Naive thymus-derived CD8-positive, alpha-beta T cell (primary cell): Measurements from ENCODE around the gene ZNRF1. TPM values are rescaled to one million over a fixed set of nuclear protein-coding genes. Genes with fewer than 3 reads are reported as not detected.

Experiments used
- ATAC-seq, 2 donors: fragments of 150-1000 bp; cut with Tn5 transposase in 1 of 2; sonication (Bioruptor Pico), chemical (Tn5 transposase) in 1 of 2; 1 replicate in 1 of 2; 2 replicates in 1 of 2; pipeline ENCODE4 v1.10.0; 2021; ENCODE audit warnings: mild to moderate bottlenecking in 2 of 2, moderate library complexity in 2 of 2
- POLR2A ChIA-PET: fragments of 350-600 bp; sonication (Branson Sonifier 250); formaldehyde crosslinking; loops from one replicate; lab custom pipeline; 2021; ENCODE audit warnings: antibody characterized with exemption; lab: Charles Lee
- DNase-seq, 10 donors: peaks; one replicate each; pipeline versions ENCODE4 v3.0.0 to v3.0.0-alpha.2; 2020 to 2022
- H3K27ac Mint-ChIP-seq, 10 donors: one replicate each; pipeline ENCODE4 v1.8.0; 2020 to 2022; ENCODE audit warnings: mild to moderate bottlenecking in 10 of 10, mixed read lengths in 10 of 10, moderate library complexity in 4 of 10, inconsistent platforms in 1 of 10
- H3K27me3 Mint-ChIP-seq, 5 donors: one replicate each; pipeline ENCODE4 v1.8.0; 2021 to 2022; ENCODE audit warnings: mixed read lengths in 5 of 5
- H3K36me3 Mint-ChIP-seq, 3 donors: one replicate each; pipeline ENCODE4 v1.8.0; 2020 to 2022; ENCODE audit warnings: mixed read lengths in 3 of 3, mild to moderate bottlenecking in 2 of 3, inconsistent platforms in 1 of 3
- H3K4me1 Mint-ChIP-seq, 4 donors: one replicate each; pipeline ENCODE4 v1.8.0; 2021 to 2022; ENCODE audit warnings: mixed read lengths in 4 of 4
- H3K4me3 Mint-ChIP-seq, 10 donors: one replicate each; pipeline ENCODE4 v1.8.0; 2020 to 2022; ENCODE audit warnings: mild to moderate bottlenecking in 10 of 10, mixed read lengths in 10 of 10, moderate library complexity in 6 of 10, inconsistent platforms in 1 of 10
- H3K9me3 Mint-ChIP-seq, 9 donors: one replicate each; pipeline ENCODE4 v1.8.0; 2020 to 2022; ENCODE audit warnings: mixed read lengths in 9 of 9, mild to moderate bottlenecking in 3 of 9, inconsistent platforms in 1 of 9, moderate library complexity in 1 of 9
- polyA plus RNA-seq, 3 donors: library from polyadenylated mRNA; unstranded; fragments of 300-500 nt; fragmentation: Illumina TruSeq; gene quantifications; one replicate each; pipeline ENCODE4 v1.2.3, GENCODE V29; 2021
- total RNA-seq, 8 experiments: library from RNA in 2 of 8; stranded (reverse) in 2 of 8; gene quantifications; one replicate each; pipeline ENCODE4 v1.2.3 and lab custom pipeline; 2021 to 2026

ZNRF1 gene
- total and polyA plus RNA-seq, 5 experiments from 2014 or later = 0.73 to 1.5 (median 1.3) TPM

DNA sequence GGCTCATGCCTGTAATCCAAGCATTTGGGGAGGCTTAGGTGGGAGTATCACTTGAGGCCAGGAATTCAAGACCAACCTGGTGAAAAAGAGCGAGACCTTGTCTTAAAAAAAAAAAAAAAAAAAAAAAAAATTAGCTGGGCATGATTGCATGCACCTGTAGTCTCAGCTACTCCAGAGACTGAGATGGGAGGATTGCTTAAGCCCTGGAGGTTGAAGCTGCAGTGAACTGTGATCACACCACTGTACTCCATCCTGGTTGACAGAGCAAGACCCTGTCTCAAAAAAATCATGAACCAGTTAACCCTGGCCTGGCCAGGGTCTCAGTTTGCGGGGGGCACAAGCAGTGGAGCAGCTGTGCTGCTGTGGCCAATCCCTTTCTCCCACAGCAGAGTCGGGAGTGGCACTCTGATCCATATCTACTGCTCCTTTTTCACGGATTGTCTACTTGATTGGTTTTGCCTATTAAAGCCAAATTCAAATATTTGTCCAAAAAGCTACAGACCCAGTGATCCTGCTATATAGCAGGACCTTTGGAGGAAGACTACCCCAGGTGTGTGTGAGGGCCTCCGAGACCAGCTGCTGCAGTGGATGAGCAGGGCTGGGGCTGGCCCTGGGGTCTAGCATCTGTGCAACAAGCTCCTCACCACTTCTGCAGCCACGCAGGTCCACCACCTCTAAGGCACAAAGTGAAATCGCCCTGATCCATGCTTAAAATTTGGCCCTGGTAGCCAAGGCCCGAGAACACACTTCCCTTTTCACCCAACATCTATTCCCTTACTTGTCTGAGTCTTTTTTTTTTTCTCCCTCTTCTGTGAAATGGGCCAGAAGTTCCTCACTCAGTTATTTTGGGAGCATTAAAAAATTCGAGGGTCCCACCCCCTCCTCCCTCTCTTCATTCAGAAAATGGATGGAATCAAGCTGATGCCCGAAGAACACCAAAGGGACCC lies 69.5 kb downstream of the ZNRF1 start:
- POLR2A ChIA-PET = interaction anchor here (0.6 kb wide), 1 partner anchor 16 kb away, joined by 3 read pairs; no protein-coding TSS in a partner anchor
- Mint-ChIP-seq H3K4me1 (peaks cover 10 to 41% (median 38%) of the 10 kb centered on the region in 4 donors), H3K27ac (peak overlapping the region in 3 of 10 donors; percentile 44 to 61 (median 60)), H3K36me3 (no peaks in the 10 kb centered on the region), H3K9me3 (no peaks in the 10 kb centered on the region), H3K4me3 (no peak overlapping the region), H3K27me3 (peaks cover 0 to under 1% (median 0%) of the 10 kb centered on the region in 5 donors)
- DNase-seq (no peak), ATAC-seq (no peak)

GRCh38 chr16:75070012-75070841 lies 71.4 kb downstream of the ZNRF1 start:
- ATAC-seq (no peak), DNase-seq (no peak)
- Mint-ChIP-seq H3K4me1 (peaks cover 10 to 43% (median 41%) of the 10 kb centered on the region in 4 donors), H3K9me3 (no peaks in the 10 kb centered on the region), H3K4me3 (no peak overlapping the region), H3K27ac (peak overlapping the region in 4 of 10 donors; percentile 22 to 61 (median 42)), H3K36me3 (no peaks in the 10 kb centered on the region), H3K27me3 (no peaks in the 10 kb centered on the region)
- POLR2A ChIA-PET = no interaction called here

GRCh38 chr16:75071621-75072020 lies 72.8 kb downstream of the ZNRF1 start:
- Mint-ChIP-seq H3K9me3 (no peaks in the 10 kb centered on the region), H3K27ac (peak overlapping the region in 2 of 10 donors; percentile 47 to 61), H3K4me3 (no peak overlapping the region), H3K36me3 (no peaks in the 10 kb centered on the region), H3K4me1 (peaks cover 14 to 49% (median 47%) of the 10 kb centered on the region in 4 donors), H3K27me3 (no peaks in the 10 kb centered on the region)
- ATAC-seq = no peak
- no peak for DNase-seq
- POLR2A ChIA-PET = interaction anchor here (0.7 to 1.5 kb wide), 3 partner anchors 8 to 358 kb away, joined by 3 to 6 read pairs (median 4); no protein-coding TSS in a partner anchor

GRCh38 chr16:75072239-75072947 lies 73.6 kb downstream of the ZNRF1 start:
- peak overlapping the region in 3 of 10 donors; percentile 15 to 50 (median 26) for H3K27ac Mint-ChIP-seq
- H3K4me3 Mint-ChIP-seq = no peak overlapping the region

DNA sequence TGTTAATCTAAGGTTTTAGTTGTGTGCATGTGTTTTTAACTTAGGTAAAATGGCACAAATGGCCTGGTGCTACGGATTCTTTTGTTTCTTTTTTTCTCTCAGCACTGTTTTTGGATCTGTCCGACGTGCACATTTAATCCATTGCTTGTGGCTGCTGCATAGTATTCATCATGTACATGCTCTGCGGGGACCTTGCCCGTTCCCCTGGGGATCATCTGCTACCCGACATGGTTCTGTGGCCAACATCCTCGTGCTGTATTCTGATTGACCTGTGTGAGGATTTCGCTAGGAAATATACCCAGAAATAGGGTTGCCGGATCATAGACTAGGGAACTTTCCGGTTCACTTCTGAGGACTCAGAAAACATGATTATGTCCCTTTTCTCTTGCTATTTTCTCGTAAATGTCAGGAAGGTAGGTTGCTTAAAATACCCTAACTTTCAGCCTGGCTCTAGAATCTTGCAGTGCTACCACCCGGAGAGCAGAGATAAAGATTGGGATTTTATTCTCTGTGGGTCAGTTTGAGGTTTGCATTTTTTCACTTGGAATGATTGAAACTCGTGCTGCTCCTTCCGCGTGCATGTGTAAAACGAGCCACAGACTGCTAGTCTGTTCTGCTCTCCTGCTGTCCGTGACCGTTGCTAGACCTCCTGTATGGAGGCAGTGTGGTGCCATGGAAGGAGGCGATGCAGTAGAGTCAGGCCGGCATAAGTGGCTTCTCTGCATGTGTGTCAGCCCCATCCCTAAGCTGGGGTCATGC lies 74.9 kb downstream of the ZNRF1 start:
- DNase-seq (no peak), ATAC-seq (no peak)
- H3K27ac Mint-ChIP-seq = peak overlapping the region in 8 of 10 donors; percentile 12 to 83 (median 46)
- POLR2A ChIA-PET = interaction anchor here (1.6 to 1.7 kb wide), 2 partner anchors 9 to 37 kb away, joined by 8 to 11 read pairs; no protein-coding TSS in a partner anchor
- peak overlapping the region in 8 of 10 donors; percentile 3 to 46 (median 10) for H3K4me3 Mint-ChIP-seq
- no peaks in the 10 kb centered on the region for H3K9me3 Mint-ChIP-seq
- peaks cover 18 to 60% (median 51%) of the 10 kb centered on the region in 4 donors for H3K4me1 Mint-ChIP-seq
- peaks cover 0 to 1% (median 0%) of the 10 kb centered on the region in 5 donors for H3K27me3 Mint-ChIP-seq
- no peaks in the 10 kb centered on the region for H3K36me3 Mint-ChIP-seq

More at GRCh38 chr16:75072239-75072947, 73.6 kb downstream of the ZNRF1 start:
- ATAC-seq (no peak), DNase-seq (no peak)
- H3K27me3 Mint-ChIP-seq = no peaks in the 10 kb centered on the region
- no peaks in the 10 kb centered on the region for H3K9me3 Mint-ChIP-seq
- peaks cover 15 to 49% (median 46%) of the 10 kb centered on the region in 4 donors for H3K4me1 Mint-ChIP-seq
- POLR2A ChIA-PET = interaction anchor here (0.7 to 1.5 kb wide), 2 partner anchors 9 to 361 kb away, joined by 3 to 4 read pairs; no protein-coding TSS in a partner anchor
- no peaks in the 10 kb centered on the region for H3K36me3 Mint-ChIP-seq

- H3K9me3 Mint-ChIP-seq = no peaks in the 10 kb centered on the region
- H3K36me3 Mint-ChIP-seq = no peaks in the 10 kb centered on the region
- no peak for DNase-seq
- H3K27me3 Mint-ChIP-seq = peaks cover 0 to 3% (median 0%) of the 10 kb centered on the region in 5 donors
- H3K27ac Mint-ChIP-seq = peak overlapping the region in 7 of 10 donors; percentile 12 to 83 (median 46)
- H3K4me3 Mint-ChIP-seq = peak overlapping the region in 8 of 10 donors; percentile 3 to 46 (median 10)
- H3K4me1 Mint-ChIP-seq = peaks cover 18 to 62% (median 51%) of the 10 kb centered on the region in 4 donors
- POLR2A ChIA-PET = interaction anchor here (0.6 to 1.7 kb wide), 5 partner anchors 9 to 90 kb away, joined by 3 to 11 read pairs (median 3); partner anchors contain the start of gene WDR59
- no peak for ATAC-seq
Observed at GRCh38 chr16:75074304-75074793, 75.5 kb downstream of the ZNRF1 start.

DNA sequence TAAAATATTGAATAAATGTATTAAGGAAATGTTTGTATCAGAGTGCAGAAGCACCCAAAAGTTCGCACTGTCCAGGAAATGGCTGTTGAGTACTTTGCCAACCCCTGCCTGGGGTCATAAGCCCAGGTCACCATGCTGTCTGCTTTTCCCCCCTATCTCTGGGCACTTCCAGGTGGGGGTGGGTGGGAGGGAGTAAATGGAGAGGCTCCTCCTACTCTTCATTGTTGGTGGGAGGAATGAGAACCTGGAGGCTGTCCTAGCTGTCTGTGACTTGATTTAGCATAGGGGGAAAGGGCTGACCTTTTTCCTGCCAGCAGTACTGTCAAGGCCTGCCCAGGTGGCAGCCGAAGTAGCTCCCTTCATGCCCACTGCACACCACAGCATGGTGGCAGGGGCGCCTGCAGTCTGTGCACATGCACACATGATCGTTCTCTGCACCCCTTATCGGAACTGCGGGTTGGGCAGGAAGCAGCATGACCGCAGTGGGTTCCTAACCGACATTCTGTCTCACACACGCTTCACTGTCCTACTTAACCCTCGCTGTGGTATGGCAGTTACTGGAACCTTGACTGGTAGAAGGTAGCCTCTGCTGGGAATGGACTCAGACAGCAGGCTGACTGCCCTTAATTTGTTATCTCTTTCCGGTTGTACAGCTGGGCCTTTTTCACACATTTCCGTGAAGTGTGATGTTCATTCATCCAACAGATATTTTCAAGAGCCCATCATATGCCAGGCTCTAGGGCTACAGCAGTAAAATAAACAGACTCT lies 76.3 kb downstream of the ZNRF1 start:
- POLR2A ChIA-PET = interaction anchor here (0.6 to 1.7 kb wide), 5 partner anchors 10 to 90 kb away, joined by 3 to 11 read pairs (median 3); partner anchors contain the start of gene WDR59
- H3K27me3 Mint-ChIP-seq = peaks cover 0 to 3% (median 0%) of the 10 kb centered on the region in 5 donors
- H3K27ac Mint-ChIP-seq = peak overlapping the region; percentile 66 to 93 (median 82)
- H3K4me3 Mint-ChIP-seq = peak overlapping the region; percentile 59 to 82 (median 73)
- H3K9me3 Mint-ChIP-seq = no peaks in the 10 kb centered on the region
- H3K36me3 Mint-ChIP-seq = no peaks in the 10 kb centered on the region
- ATAC-seq (peak; percentile 99), DNase-seq (peak; percentile 43 to 86 (median 78))
- H3K4me1 Mint-ChIP-seq = peaks cover 18 to 62% (median 50%) of the 10 kb centered on the region in 4 donors

DNA sequence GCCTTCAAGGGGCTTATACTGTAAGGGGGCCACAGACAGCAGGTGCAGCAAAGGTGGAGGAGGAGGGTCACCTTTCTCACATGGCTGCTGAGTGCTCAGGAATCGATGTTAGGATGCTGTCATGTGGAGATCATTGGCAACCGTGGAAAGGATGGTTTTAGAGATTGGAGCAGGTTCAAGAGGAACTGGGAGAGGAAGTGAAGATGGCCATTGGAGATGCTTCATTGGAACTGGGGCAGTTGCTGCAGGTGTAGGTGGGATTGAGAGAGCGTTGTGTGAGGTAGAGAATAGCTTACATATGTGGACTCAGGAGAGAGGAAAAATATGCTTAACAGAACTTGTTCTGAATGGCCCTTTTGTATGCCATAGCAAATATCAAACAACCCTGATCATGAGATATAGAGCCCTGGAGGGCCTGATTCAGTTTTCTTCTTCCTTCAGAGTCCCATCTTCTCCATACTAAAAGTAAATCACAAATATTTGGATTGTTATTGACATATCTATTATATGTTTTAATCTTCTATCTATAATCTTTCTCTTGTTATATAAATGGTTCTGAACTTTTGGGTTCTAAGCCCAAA lies 77.0 kb downstream of the ZNRF1 start:
- H3K4me3 Mint-ChIP-seq = peak overlapping the region; percentile 59 to 82 (median 73)

DNA sequence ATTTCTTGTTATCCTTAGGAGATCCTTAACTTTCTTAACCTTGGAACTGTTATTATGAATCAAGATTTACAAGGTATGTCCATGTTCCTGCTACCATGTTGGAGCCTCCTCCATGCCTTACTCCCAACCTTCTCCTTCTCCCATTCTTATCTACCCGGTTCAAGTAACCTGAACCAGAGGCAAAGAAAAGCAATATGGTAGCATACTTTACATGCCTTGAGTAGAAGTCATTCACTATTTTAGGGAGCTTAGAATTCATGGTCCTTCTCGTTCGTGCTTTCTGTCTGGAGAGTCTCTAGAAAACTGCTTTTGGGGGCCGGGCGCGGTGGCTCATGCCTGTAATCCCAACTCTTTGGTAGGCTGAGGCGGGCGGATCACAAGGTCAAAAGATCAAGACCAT lies 80.1 kb downstream of the ZNRF1 start:
- POLR2A ChIA-PET = no interaction called here
- H3K4me1 Mint-ChIP-seq = peaks cover 16 to 51% (median 42%) of the 10 kb centered on the region in 4 donors
- ATAC-seq = no peak

More for the DNA sequence above, 77.0 kb downstream of the ZNRF1 start:
- Mint-ChIP-seq H3K9me3 (no peaks in the 10 kb centered on the region), H3K27me3 (peaks cover 0 to 3% (median 0%) of the 10 kb centered on the region in 5 donors), H3K27ac (peak overlapping the region; percentile 66 to 93 (median 82)), H3K36me3 (no peaks in the 10 kb centered on the region), H3K4me1 (peaks cover 16 to 57% (median 46%) of the 10 kb centered on the region in 4 donors)
- ATAC-seq = no peak
- DNase-seq = no peak
- POLR2A ChIA-PET = interaction anchor here (1.6 to 1.7 kb wide), 2 partner anchors 11 to 35 kb away, joined by 8 to 11 read pairs; no protein-coding TSS in a partner anchor

More for the DNA sequence above, 80.1 kb downstream of the ZNRF1 start:
- Mint-ChIP-seq H3K27ac (peak overlapping the region in 2 of 10 donors; percentile 27 to 78), H3K27me3 (peaks cover 0 to 7% (median 0%) of the 10 kb centered on the region in 5 donors), H3K4me3 (no peak overlapping the region), H3K9me3 (no peaks in the 10 kb centered on the region), H3K36me3 (no peaks in the 10 kb centered on the region)
- DNase-seq = no peak
